Stimulated activated naive CD8-positive, alpha-beta T cell treated with anti-CD3 and anti-CD28 coated beads, Interleukin-15, Interleukin-2, amounts not matched to agents 100 U/mL and 50 U/mL, for 24 hours (primary cell): ENCODE results near the gene SLC26A5.
A peak's percentile ranks its signal among the peaks of the same experiment; 100 is the strongest.
"Not testable (repeated sequence)": the region's sequence is repeated elsewhere in the genome, so short reads cannot be mapped to it uniquely, and the experiment has no call there.

Source experiments
- ATAC-seq: fragments of 150-1000 bp; cut with Tn5 transposase; one replicate; pipeline ENCODE4 v1.10.0; 2021
- DNase-seq: peaks from one replicate; pipeline ENCODE4 v3.0.0; 2021

The SLC26A5 gene

DNA sequence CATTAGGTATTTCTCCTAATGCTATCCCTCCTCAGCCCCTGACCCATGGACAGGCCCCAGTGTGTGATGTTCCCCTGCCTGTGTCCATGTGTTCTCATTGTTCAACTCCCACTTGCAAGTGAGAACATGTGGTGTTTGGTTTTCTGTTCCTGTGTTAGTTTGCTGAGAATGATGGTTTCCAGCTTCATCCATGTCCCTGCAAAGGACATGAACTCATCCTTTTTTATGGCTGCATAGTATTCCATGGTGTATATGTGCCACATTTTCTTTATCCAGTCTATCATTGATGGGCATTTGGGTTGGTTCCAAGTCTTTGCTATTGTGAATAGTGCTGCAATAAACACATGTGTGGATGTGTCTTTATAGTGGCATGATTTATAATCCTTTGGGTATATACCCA lies 46.3 kb downstream of the SLC26A5 start:
- ATAC-seq, DNase-seq: not testable (repeated sequence)

GRCh38 chr7:103398483-103399127 lies 47.4 kb downstream of the SLC26A5 start:
- no peak for ATAC-seq
- DNase-seq = no peak

DNA sequence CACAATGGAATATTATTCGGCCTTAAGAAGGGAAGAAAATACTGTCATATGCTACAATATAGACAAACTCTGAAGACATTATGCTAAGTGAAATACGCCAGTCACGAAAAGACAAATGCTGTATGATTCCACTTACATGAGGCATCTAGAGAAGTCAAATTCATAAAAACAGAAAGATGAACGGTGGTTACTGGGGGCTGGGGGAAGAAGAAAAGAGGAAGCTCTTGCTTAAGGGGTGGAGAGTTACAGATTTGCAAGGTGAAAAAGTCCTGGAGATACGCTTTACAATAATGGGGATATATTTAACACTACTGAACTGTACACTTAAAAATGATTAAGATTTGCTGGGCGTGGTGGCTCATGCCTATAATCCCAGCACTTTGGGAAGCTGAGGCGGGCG lies 49.5 kb downstream of the SLC26A5 start:
- ATAC-seq (no peak), DNase-seq (no peak)

DNA sequence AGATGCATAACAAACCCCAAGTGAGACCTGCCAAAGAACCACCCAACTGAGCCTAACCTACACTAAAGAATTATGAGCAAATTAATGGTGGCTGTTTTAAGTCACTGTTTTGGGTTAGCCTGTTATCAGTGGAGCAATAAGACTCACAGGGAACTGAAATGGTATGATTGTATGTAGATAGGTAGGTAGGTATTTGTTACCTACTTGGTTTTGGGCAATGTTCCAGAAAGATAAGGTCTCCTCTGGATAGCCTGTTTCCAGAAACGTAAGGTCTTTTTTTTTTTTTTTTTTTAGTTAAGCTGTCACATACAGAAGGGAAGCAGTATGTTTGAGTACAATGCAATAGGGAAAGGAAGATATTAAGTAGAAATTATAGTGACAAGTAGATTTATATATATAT lies 50.9 kb downstream of the SLC26A5 start:
- no peak for DNase-seq
- no peak for ATAC-seq

GRCh38 chr7:103394566-103394965 lies 51.4 kb downstream of the SLC26A5 start:
- DNase-seq (no peak), ATAC-seq (no peak)

DNA sequence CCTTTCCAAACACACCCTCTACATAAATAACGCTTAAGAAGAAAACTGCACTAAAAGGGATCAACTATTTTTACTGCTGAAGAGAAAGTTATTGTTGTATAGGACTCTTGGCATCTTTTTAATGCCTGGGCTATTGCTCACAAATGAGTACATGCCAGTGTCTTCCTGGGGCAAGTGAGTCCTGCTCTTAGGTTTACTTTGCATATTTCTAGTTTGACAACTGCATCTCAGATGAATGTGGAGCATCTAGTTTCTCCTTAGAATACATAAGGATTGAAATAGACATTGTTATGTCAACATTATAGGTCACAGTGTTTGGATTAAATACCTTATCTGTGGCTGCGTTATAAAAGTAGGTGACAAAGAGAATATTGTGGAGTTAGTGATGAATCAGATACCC lies 54.0 kb downstream of the SLC26A5 start:
- no peak for DNase-seq
- no peak for ATAC-seq

DNA sequence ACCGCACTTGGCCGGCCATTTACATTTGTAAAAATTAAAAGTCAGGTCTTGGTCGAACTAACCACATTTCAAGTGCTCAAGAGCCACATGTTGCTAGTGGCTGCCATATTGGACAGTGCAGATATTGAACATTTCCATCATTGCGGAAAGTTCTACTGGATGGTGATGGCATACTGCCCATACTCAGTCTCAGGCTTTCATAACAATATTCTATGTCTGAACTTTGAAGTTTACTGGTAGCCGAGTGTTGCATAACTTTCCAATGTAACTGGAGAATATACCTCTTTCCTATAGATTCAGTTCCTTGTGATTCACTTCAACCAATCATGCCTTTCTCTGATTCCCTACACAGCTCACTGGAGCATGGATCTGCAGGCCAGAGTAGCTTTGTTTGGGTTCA lies 54.9 kb downstream of the SLC26A5 start:
- ATAC-seq (no peak), DNase-seq (no peak)

DNA sequence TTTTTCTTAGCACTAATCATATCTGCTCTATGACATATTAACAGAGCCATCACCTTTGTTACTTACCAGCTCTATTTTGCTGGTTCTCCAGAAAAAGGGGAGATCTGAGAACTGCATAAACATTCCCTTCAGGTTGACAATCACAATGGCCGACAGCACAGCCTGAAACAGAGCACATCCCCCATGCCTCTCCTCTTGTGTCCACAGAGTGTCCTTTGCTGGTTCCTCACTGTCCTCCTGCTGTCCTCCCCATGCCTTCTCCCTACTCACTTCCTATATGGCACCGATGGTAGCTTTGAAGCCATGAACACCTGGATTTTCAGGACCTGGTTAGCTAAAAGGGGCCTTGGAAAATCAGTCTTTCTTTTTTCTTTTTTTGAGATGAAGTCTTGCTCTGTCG lies 56.7 kb downstream of the SLC26A5 start:
- ATAC-seq = no peak

GRCh38 chr7:103388469-103389140 lies 57.4 kb downstream of the SLC26A5 start:
- no peak for ATAC-seq
- DNase-seq = no peak

More for the DNA sequence above, 56.7 kb downstream of the SLC26A5 start:
- DNase-seq = no peak

GRCh38 chr7:103387242-103387641 lies 58.8 kb downstream of the SLC26A5 start:
- DNase-seq (no peak), ATAC-seq (no peak)

DNA sequence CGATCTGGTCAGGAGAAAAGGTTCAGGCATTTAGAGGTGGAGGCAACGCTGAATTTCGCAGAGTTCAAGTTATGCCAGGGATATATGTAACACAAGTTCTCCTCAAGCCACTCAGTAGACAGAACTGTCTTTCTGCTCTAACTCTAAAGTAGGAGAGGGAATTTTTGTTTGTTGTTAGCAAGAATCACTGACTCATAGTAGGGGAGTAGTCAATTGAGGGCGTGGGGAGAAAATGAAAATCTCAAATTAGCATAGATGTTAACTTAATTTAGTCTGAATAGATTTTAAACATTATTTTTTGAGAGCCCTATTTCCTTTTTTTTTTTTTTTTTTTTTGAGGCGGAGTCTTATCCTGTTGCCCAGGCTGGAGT lies 64.0 kb downstream of the SLC26A5 start:
- DNase-seq = no peak
- ATAC-seq = no peak

- no peak for ATAC-seq
- DNase-seq = no peak
These were observed 64.6 kb downstream of the SLC26A5 start for GRCh38 chr7:103381280-103382031.

DNA sequence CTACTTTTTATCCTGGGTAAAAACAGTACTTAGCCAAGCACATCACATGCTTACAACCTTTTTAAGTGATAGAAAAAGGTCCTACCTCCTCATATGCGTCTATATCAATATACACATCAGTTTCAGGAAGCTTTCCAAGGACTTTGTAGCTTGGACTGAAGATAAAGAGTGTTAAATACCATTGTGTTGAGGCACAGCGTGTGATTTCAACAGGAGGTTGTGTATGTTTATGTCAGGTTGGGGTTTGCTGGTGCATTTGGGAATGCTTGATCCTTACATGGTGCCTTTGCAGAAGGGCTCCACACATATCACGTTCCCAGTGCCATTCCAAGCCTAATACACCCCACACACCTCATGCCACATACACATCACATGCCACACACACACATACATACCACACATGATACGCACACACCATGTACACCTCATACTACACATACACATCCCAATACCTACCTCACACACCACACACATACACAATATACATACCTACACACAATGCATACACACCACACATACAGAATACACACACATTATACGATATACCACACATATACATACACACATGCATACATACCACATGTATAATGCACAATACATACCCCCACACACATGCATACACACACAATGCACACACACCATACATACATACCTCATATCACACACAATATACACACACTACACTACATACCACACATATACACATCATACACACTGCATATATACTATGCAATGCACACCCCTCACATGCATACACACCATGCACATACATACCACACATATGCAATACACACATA lies 65.4 kb downstream of the SLC26A5 start:
- no peak for ATAC-seq
- no peak for DNase-seq

GRCh38 chr7:103379270-103379975 lies 66.6 kb downstream of the SLC26A5 start:
- no peak for ATAC-seq
- no peak for DNase-seq

DNA sequence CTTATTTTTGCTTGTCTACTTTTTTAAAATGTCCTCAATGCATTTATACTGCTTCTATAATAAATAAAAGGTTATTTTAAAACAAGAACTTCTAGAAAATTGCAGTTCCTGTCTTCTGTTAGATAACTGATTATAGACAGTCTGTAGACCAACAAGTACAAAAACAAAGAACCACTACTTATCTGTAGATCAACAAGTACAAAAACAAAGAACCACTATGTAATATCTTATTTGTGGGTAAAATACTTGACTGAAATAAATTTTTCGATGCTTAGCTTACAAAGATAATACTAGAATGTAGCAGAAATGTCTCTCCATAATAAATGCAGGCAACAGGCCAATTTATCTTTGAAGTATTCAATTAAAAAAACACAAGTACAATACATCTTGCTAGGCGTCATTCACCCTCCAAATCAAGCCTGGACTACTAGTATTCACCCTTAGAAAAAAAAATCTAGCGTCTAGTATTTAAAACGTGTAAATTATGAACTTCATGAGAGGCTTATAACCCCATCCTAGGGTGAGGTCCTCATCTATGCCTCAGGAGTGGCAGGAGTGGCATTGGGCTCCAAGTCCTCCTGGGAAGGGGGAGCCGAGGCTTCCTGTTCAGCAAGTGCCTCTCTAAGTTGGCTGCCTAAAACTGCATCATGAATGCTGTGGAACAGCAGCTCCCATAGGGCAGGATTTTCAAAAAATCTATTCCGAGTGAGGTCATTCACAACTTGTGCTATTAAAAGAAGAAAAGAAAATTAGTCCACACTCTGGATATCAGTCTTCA lies 72.0 kb downstream of the SLC26A5 start:
- ATAC-seq (no peak), DNase-seq (no peak)

DNA sequence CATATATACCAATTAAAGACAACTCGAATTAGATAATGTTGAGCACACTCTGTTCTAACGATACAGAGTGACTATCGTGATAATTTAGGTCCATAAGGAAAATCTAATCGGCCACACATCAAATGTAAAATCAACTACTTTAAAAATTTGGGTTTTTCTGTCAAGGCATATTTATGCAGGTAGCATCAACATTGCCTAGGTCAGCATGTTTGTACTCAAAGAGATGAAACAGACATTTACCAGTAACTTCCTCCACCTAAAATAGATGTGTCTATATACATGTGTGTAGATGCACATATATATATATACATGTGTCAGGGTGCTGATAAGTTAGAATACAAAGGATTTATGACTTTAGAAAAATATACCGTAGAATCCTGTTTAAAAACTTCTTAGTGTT lies 76.6 kb downstream of the SLC26A5 start:
- ATAC-seq = no peak
- DNase-seq = no peak

- DNase-seq (no peak), ATAC-seq (no peak)
These were observed 96.2 kb downstream of the SLC26A5 start for GRCh38 chr7:103349805-103350204.

DNA sequence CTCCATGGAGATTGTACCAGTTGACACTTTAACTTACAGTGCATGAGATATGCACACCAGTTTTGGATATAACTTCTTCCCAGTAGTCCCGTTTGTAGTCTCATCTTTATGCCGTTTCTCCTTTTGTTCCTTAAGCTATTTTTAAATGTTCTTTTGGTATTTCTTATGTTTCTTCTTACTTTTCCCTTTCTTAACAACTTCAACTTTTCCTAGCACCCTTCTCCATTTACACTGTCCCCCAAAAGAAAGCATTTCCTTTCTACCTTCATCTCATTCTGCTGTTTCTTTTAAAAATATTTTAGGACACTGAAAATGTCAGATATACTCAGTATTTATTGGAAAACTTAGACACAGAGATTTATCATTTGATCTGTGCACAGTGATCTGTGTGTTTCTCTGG lies 97.0 kb downstream of the SLC26A5 start:
- no peak for ATAC-seq
- DNase-seq = no peak

- no peak for DNase-seq
- ATAC-seq = no peak
These were observed 97.6 kb downstream of the SLC26A5 start for GRCh38 chr7:103348452-103348851.

DNA sequence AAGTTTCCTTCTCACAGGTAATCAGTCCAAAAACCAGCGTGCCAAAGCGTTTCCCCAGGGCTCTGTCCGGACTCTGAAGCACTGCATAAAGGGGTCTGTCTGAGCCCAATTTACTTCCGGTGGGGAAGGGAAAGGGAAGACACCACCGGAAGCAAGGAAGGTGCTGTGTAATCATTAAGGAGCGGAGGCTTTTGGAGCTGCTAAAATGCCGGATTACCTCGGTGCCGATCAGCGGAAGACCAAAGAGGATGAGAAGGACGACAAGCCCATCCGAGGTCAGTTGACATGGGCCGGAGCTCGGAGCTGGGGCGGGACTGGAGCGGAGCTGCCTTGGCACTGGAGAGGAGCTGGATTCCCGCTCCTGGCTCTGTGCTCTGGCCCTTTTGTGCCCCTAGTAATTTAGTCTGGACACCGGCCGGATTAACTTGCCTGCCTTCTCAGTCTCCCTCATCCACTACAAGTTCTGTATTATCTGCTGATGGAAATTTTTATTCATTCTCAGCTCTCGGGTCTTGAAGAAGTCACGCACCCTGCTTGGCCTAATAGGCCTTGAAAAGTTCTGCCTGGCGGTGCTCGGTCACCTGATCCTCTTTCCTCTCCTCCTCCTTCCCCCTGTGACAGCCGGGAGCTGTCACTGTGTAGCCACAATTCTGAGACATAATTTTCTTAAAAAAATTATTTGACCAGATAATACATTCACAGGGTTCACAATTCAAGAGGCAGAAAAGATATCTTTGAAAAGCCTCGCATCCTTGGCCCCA lies 98.3 kb downstream of the SLC26A5 start, which contains the start of gene PSMC2:
Gene PSMC2, plus strand, starts transcription at position 137 of the 761 bp plus-strand sequence. Its CDS starts 69 bp downstream, at position 206.
- ATAC-seq = peak; percentile 78
- DNase-seq = peak; percentile 80
